GM18951 (cell line): Measurements from ENCODE around the gene CKLF.

Experiments
- POLR2A ChIP-seq: IDR thresholded peaks from 4 replicates; pipeline ENCODE4 v1.6.1; 2011; ENCODE audit warnings: mild to moderate bottlenecking; ENCODE audit not compliant: insufficient read length, insufficient read depth; ENCODE audit errors: extremely low read depth
- in situ Hi-C: fragments of 300-500 bp; cut with MboI; formaldehyde crosslinking; loops from one replicate; pipeline ENCODE4 v1.12.0; 2022; ENCODE audit warnings: low sequenced_read_pairs, mixed read lengths, inconsistent platforms; ENCODE audit not compliant: unreplicated experiment

Gene CKLF

GRCh38 chr16:66522816-66523590 is 29.4 kb upstream of the CKLF start:
- in situ Hi-C loops, result no loop called here
- no peak for TF ChIP-seq POLR2A

- TF ChIP-seq POLR2A, result no peak
- in situ Hi-C loops, result no loop called here
Measured at GRCh38 chr16:66523861-66524354, 28.5 kb upstream of the CKLF start.

GRCh38 chr16:66524601-66525164 is 27.7 kb upstream of the CKLF start:
- no peak for TF ChIP-seq POLR2A
- in situ Hi-C loops, result no loop called here

GRCh38 chr16:66525396-66526180 is 26.8 kb upstream of the CKLF start:
- no peak for TF ChIP-seq POLR2A
- in situ Hi-C loops, result no loop called here

- no peak for TF ChIP-seq POLR2A
- in situ Hi-C loops, result no loop called here
Measured at GRCh38 chr16:66528294-66528693, 24.1 kb upstream of the CKLF start.

DNA sequence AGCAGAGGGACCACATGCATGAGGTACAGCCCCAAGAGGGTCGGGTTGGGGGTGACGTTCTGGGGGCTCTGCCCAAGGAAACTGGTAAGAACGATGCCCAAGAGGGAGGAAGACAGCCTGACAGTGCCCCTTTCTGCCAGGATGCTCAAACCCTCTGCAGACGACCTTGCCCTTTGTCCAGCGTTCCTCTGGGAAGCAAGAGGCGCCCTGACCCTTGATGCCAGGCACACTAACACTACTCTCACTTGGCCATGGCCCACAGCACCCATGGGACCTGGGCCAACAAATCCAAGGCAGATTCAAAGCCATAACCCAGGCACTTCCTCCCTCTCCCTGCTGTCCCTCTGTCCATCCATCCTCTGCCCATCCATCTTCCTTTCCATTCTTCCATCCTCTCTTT is 22.9 kb upstream of the CKLF start:
- no peak for TF ChIP-seq POLR2A
- in situ Hi-C loops, result no loop called here

GRCh38 chr16:66534376-66534799 is 18.0 kb upstream of the CKLF start:
- TF ChIP-seq POLR2A, result no peak
- in situ Hi-C loops, result no loop called here

- TF ChIP-seq POLR2A, result no peak
- in situ Hi-C loops, result no loop called here
Measured at GRCh38 chr16:66536525-66536924, 15.9 kb upstream of the CKLF start.

DNA sequence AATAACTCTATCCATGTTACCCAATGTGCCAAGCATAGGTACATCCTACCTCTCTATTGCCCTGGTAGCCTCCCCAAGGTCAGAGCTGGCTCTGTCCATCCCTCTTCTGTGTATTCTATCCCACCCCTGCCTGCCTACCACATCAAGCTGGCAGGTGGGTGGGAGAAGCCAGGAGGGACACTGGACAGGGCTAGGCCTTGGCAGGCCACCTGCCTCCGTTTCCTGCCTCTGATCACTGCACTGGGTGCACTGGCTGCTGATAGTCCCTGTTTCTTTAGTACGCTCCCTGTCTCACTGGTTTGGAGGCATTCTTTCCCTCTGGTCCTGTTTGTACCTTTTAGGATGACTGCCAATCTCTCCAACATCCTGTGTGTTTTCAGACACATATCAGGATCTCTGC is 15.1 kb upstream of the CKLF start:
- no peak for TF ChIP-seq POLR2A
- in situ Hi-C loops, result no loop called here

DNA sequence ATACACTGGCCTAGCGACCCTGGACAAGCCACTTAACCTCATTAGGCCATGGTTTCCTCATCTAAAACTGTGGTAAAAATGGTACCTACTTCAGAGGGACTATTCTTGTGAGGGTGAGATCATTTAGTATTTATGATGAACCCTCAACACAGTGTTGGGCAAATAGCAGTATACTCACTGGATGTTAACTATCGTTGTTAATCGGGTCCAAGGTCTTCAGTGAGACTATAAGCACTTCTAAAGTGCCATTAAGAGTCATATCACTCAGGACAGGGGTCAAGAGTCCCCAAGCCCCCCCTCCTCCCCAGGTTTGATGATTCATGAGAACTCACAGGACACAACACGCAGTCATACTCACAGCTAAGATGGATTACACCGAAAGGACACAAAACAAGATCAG is 13.5 kb upstream of the CKLF start:
- in situ Hi-C loops, result no loop called here
- TF ChIP-seq POLR2A, result no peak

DNA sequence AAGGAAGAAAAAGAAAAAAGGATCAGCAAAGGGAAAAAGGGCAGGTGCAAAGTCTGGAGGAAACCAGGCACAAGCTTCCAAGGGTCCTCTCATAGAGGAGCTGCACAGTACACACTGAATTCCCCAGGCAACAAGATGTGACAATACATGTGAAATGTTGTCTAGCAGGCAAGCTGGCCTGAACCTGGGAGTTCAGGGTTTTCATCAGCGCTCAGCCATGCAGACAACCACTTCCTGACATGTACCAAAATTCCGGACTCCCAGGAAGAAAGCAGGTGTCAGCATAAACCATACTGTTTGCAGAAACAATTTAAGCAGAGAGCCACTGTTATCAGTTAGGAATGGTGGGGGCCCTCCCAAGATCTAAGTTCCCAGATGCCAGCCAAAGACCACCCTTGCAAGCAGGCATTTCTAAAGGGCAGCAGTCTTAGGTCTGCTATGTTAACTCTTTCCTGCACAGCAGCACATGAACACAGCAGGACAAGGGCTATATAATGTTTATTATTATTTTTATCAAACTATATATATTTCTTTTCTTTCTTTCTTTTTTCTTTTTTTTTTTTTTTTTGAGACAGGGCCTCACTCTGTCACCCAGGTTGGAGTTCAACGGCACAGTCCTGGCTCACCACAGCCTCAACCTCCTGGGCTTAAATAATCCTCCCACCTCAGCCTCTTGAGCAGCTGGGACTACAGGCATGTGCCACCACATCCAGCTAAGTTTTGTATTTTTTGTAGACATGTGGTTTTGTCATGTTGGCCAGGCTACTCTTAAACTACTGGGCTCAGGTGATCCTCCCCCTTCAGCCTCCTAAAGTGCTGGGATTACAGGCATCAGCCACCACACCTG is 12.5 kb upstream of the CKLF start:
- no peak for TF ChIP-seq POLR2A
- in situ Hi-C loops, result no loop called here

GRCh38 chr16:66541388-66542355 is 10.7 kb upstream of the CKLF start:
- no peak for TF ChIP-seq POLR2A

More at GRCh38 chr16:66541388-66542355, 10.7 kb upstream of the CKLF start:
- in situ Hi-C loops, result no loop called here
